ENCODE results near the gene TNIP2.
"Not testable (repeated sequence)": the region's sequence is repeated elsewhere in the genome, so short reads cannot be mapped to it uniquely, and the experiment has no call there.

TNIP2 gene

DNA sequence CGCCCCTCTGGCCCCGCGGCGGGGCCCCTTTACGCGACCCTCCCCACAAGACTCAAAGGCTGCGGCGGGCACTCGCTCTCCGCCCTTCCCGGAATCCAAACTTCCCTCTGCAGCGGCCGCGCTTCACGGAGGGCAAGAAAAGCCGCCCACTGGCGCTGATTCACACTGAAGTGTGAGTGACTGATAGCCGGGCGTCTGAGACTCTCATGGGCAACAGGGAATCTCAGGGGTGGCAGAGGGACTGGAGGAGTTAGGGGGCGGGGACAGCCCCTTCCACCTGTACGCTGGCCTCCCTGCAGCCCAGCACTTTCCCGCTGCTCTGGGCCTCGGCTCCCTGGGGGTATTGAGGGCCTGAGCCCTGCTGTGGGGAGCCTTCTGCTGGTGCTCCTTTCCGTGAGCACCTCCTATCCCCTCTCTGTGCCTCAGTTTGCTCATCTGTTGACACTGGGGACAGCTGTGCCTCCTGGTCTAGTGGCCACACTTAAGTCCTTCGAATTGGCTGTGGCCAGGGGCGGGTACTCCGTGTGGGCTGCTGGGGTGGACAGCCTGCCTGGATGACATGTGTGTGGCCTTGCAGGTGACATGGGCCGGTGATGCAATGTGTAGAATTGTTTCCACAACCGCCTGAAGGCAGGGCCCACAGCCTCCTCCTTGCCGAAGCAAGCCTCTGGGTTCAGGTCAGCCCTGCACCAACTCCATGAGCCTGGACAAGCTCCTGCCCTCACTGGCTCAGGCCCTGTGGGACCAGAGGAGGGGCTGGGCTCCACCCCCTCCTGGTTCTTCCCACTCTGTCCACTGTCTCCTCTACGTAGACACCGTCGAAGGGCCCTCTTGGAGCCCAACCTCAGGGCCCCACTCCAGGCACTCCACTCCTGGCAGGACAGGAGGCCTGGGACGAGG lies 37.7 kb upstream of the TNIP2 start:
- DNase-seq: peak; percentile 54

DNA sequence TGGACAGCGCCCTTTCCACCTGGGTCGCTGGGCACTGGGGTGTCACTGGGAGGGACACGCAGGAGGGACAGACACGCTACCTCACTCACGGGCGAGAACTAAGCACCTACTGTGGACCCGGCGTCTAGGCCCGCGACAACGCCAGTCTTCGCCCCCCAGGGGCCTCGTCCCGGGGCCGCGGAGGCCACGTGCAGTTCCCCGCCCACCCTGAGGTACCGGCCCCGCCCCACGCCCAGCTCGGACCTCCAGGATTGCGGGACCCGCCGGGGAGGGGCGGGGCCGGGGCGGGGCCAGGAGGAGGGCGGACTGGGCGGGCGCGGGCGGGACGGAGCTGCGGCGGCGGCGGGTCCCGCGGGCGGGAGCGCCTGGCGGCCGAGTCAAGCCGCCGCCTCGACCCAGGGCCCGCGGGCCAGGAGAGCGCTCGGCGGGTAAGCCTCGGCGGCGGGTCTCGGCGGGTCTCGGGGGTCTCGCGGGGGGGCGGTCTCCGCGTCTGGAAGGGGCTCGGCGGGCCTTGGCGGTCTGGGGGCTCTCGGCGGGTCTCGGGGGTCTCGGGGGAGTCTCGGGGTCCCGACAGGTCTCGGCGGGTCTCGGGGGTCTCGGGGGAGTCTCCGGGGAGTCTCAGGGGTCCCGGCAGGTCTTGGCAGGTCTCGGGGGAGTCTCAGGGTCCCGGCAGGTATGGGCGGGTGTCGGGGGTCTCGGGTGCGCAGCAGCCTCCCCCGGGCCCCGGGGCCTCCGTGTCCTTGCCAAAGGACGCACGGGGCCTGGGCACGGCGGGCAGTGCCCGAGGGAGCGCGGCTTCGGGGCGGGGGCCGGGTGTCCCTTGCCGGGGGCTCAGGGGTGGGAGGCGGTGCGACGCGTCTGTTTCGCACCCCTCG lies 36.8 kb upstream of the TNIP2 start, which contains the start of gene SH3BP2:
Gene SH3BP2, plus strand, starts transcription at position 375 of the 875 bp plus-strand sequence. CDS start 27,533 bp downstream, outside the sequence.
- peak; percentile 61 for DNase-seq

- no peak for DNase-seq
Measured at GRCh38 chr4:2792396-2792710, 36.2 kb upstream of the TNIP2 start.

DNA sequence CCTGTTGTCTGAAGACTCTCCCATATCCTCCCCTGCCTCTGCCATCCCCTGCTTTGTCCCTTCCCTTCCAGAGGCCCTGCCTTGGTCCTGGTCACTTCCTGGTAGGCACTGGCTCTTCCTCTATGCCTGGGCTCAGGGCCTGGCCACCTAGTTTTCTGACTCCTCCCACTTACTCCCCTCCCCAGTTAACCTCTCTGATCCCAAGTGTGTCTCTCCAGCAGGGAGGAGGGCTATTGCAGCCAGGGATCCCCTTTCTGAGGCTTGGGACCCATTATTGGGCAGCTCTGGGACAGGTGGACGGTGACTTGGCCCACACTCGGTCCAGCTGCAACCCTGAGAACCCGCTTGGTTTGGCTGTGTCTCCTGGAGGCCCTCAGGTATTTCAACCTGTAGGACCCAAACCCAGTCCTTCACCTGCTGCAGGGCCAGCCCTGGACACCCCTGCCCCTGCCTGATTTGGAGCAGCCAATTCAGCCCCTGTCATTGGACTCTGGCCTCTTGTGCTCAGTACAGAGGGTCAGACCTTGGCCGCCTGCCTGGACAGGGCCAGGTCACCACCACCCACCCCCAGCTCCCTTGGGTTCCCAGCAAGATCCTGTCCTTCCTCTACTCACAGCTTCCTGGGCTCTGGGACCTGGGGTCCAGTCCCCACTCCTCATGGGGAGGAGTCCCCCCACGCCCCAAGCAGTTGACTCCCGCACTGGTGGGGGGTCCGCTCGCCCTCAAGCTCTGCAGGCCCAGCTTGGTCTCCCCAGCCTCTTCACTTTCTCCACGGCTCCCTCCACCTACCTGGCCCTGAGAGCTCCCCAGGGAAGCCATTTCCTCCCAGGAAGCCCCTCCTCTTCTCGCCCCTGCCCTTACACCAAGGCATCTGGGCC lies 35.6 kb upstream of the TNIP2 start:
- DNase-seq: no peak

- DNase-seq: no peak
Measured at GRCh38 chr4:2790583-2791517, 34.7 kb upstream of the TNIP2 start.

GRCh38 chr4:2789793-2790582 lies 33.9 kb upstream of the TNIP2 start:
- DNase-seq: no peak

DNA sequence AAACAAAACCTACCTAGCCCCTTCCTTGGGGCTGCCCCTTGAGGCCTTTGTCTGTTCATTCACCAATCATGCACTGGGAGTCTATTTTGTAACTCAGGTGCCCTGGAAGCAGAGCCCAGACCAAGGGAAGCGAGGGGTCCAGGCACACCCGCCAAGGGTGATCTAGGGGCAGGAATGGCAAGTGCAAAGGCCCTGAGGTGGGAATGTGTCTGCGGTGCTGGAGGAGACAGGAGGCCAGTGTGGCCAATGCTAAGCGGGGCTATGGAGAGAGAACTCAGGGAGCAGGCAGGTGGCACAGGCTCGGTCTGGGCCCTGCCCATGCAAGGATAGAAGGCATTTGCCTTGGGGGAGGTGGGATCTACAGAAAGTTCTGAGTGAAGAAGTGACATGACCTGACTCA lies 33.2 kb upstream of the TNIP2 start:
- no peak for DNase-seq

DNA sequence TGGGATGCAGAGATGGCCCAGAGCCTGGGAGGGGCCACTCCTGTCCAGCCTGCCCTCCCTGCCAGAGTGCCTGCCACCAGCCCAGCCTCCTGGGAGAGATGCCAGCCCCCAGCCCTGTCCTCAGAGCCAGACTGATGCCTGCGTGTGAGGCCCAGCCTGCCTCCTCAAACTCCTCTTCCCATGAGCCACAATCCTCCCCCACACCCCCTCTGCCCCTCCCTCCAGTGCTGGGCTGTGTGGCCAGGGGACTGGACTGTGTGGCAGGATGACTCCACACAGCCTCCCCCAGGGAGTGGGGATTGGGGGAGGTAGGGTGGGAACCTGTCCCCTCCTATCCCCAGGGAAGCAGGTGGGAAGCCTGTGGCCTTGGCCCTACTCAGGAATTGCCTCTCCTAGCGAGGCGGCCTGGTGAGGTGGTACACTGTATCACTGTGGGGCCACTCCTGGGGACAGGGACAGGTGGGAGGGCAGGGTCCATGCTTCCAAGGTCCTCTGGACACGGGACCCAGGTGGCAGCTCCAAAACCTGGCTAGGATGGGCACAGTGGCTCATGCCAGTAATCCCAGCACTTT lies 32.5 kb upstream of the TNIP2 start:
- no peak for DNase-seq

DNA sequence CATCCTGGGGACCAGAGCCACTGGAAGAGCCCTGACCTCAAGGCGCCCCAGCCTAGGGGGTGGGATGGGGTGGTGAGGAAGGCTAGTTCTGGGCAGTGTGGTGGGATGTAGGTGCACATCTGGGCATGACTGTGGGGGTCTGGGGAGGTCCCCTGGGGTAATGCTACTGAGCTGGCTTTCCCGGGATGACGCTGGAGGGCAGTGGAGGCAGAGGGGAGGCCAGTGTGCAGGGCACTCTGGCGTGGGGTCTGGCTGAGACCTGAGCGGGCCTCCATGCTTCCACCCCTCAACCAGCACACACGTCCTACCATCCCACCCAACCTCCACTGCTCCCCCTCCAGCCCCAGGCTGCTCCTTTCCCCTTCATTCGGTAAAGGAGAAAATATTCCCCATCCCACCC lies 32.0 kb upstream of the TNIP2 start:
- DNase-seq: no peak

DNA sequence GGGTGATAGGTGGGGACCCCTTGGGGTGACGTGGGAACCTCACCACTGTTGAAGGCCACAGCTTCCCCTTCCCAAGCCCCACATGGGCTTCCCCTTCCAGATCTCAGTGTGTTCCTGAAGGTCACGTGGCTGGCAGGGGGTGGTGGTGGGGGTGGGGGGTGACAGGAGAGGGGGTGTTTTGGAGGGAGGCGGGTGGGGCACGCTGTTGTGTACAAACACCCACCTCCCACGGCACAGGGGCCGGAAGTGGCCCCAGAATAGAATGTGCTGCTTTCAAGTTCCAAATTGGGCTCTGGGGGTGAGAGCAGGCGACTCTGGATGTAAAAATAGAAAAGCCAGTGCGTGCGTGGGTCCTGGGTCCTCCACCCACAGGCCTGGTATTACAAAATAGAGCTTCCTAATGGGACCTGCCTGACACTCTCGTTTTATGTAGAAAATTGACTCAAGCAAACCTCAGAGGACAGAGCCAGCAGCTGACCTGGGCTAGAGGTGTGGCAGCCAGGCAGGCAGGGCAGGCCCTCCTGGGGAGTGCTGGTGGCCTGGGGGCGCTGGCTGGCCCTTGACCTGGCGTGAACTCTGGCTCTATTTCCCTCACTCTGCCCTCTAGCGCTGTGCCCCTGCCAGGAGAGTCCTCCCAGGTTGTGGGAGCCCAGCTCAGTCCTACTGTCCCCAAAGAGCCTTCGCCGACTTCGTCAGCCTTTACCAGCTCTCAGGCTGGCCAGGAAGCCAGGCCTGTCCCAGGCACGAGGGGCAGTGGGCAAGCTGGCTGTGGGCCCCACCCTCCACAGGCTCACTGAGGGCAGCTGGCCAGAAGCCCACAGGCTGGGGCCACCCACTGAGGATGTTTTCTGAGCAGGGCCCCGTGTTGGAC lies 31.3 kb upstream of the TNIP2 start:
- DNase-seq: peak; percentile 66

- DNase-seq: no peak
Measured at GRCh38 chr4:2786794-2787229, 30.7 kb upstream of the TNIP2 start.

- DNase-seq: peak; percentile 85
Measured at GRCh38 chr4:2786152-2786671, 30.1 kb upstream of the TNIP2 start.

DNA sequence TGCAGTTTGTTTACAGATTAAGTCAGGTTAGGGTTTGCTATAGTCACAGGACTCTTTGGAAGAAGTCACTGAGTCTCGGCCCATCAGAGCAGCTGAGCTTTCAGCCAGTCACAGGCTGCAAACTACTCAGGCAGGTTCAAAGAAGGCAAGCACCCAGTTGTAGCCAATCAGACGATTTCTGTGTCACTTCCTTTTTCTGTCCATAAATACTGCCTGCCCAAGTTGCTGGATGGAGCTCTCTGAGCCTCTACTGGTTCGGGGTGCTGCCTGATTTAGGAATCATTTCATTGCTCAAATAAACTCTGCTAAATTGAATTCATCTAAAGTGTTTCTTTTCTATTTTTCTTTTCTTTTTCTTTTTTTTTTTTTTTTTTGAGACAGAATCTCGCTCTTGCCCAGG lies 29.5 kb upstream of the TNIP2 start:
- DNase-seq: no peak

DNA sequence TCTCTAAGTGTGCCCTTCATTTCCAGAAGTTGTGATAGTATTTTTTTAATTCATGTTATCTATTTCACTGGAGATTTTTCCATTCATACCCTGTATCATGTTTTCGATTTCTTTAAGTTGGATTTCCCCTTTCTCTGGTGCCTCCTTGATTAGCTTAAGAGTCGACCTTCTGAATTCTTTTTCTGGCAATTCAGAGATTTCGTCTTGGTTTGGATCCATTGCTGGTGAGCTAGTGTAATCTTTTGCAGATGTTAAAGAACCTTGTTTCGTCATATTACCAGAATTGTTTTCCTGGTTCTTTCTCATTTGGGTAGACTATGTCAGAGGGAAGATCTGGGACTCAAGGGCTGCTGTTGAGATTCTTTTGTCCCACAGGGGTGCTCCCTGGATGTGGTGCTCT lies 27.7 kb upstream of the TNIP2 start:
- DNase-seq: no peak

GRCh38 chr4:2781911-2782310 lies 25.8 kb upstream of the TNIP2 start:
- DNase-seq: no peak

DNA sequence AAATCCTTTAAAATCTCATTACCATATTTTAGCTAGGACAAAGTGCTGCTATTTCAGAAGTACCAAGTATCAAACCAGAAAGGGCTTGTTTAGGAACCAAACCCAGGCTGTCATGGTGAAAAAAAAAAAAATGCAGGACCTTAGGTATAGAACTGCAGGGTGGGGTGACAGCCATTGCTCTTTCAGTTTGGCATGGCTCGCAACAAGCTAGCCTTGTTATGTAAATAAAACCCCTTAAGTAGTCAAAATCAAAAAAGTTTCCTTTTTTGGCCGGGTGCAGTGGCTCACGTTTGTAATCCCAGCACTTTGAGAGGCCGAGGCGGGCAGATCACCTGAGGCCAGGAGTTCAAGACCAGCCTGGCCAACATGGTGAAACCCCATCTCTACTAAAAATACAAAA lies 24.5 kb upstream of the TNIP2 start:
- DNase-seq: not testable (repeated sequence)

GRCh38 chr4:2771264-2771663 lies 15.1 kb upstream of the TNIP2 start:
- no peak for DNase-seq

GRCh38 chr4:2768921-2769336 lies 12.8 kb upstream of the TNIP2 start:
- no peak for DNase-seq

DNA sequence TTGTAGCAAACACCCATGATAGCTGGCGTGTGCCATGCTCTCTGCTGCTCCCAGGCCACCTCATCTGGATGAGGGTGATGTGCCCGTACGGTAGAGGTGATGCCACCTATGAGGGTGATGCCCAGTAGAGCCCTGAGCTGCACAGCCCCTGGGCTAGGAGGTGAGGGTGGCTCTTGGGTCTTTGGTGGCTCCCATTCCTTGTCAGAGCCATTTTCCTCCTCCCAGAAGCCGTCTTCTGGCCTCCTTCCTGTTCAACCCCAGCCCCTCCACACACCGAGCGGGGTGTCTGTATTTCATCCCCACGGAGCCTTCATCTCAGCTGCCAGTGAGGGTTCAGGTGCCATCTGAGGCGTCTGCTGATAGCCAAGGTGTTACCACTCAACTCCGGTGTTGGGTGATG lies 12.0 kb upstream of the TNIP2 start:
- DNase-seq: no peak
